Gastrocnemius medialis (tissue), 4 donors: ENCODE measurements around the gene TBC1D23.

Experiments
- POLR2A ChIP-seq, 2 donors: fragments of 450-650 bp; IDR thresholded peaks; one replicate each; pipeline ENCODE4 v1.6.1; 2017; ENCODE audit warnings: antibody characterized with exemption in 2 of 2, mild to moderate bottlenecking in 2 of 2, moderate library complexity in 2 of 2
- TF ChIP-seq, protein P1 (sequence below), 5 experiments: fragments of 450-650 bp in 3 of 5; fragments of 200-600 bp in 2 of 5; sonication (generic) in 2 of 5; IDR thresholded peaks in 4 of 5; conservative IDR thresholded peaks in 1 of 5; 1 replicate in 4 of 5; 2 replicates in 1 of 5; pipeline ENCODE4 v1.5.1; 2016 to 2019; ENCODE audit warnings: antibody characterized with exemption in 5 of 5, mild to moderate bottlenecking in 3 of 5, moderate library complexity in 3 of 5

DNA sequence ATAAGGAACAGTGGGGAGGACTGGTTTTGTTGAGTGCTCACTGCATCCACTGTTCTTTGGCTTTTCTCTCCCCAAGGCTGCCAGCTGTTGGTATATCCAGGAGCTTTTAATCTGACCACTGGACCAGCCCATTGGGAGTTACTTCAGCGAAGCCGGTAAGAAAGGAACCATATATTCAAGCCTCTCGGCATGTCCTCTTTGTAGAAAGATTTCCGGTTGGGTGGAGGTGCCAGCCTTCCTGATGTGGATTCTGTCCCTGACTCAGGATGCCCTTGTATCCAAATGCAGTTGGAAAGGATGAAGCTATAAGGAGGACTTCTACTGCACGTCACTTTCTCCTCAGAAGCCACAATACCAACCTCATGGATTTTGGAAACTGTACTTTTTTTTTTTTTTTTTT, 87.9 kb downstream of the TBC1D23 start:
- TF ChIP-seq, protein P1, sequence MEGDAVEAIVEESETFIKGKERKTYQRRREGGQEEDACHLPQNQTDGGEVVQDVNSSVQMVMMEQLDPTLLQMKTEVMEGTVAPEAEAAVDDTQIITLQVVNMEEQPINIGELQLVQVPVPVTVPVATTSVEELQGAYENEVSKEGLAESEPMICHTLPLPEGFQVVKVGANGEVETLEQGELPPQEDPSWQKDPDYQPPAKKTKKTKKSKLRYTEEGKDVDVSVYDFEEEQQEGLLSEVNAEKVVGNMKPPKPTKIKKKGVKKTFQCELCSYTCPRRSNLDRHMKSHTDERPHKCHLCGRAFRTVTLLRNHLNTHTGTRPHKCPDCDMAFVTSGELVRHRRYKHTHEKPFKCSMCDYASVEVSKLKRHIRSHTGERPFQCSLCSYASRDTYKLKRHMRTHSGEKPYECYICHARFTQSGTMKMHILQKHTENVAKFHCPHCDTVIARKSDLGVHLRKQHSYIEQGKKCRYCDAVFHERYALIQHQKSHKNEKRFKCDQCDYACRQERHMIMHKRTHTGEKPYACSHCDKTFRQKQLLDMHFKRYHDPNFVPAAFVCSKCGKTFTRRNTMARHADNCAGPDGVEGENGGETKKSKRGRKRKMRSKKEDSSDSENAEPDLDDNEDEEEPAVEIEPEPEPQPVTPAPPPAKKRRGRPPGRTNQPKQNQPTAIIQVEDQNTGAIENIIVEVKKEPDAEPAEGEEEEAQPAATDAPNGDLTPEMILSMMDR (IDR thresholded peaks at IDR 0.05 in 4 of 5, conservative IDR thresholded peaks at IDR 0.05 in 1 of 5): no peak
- no peak for TF ChIP-seq POLR2A (IDR thresholded peaks at IDR 0.05)
